HG03175 (cell line): ENCODE data around the gene FCN1.

ENCODE experiments used
- ATAC-seq: cut with Tn5 transposase; IDR thresholded peaks from one replicate; pipeline ENCODE4 v1.9.1; 2021; ENCODE audit warnings: mild to moderate bottlenecking, moderate library complexity; ENCODE audit not compliant: unreplicated experiment

The FCN1 gene

DNA sequence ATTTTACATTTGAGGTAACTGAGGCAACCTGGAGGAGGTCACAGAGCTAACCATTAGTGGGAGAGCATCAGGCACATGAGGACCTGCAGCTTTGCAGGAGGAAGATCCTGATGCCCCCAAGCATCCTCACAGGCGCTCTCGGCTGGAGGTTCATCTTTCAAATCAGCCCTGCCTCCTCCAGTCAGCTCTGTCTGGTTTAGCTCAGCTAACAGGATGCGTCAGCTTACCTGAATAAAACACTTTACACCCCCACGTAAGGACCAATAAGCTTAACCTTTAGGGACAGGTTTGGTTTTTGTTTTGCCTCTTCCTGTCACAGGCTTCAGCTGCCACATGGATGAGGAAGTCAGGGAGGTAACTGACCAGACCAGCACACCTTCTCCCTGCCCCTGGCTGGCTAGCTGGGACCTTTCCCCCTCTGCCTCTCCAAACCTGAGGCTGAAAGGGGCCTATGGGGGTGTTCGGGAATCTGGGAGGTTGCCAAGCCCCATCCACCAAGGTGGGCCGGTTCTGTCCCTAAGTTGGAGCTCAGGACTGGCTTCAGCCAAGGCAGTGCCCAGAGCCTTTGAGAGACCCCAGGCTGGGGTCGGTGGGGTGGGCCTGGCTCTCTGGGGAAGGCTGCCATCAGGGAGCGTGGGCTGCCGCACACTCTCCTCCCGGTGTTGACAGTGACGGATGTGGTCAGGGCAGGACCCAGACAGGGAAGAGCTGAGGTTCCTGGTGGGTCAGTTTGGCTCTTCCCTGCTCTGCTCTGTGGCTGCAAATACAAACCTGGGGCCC, 20.0 kb upstream of the FCN1 start:
- ATAC-seq: no peak

DNA sequence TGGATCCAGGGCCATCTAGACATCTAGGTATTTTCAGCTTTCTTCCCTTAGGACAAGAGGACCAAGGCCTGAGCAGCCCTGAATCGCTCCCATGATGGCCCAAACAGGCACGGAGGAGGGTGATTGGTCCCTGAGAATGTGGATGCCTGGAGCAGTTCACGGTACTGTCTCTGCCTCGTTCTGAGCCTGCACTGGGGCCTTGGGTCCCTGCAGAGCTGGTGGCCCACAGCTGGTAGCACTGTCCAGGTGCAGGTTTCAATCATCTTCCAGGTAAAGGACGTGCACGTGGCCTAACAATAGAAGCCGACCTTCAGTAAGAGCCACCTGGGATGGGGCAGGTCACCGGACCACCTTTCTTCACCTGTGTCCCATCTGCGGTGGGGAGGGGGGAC, 19.4 kb upstream of the FCN1 start:
- no peak for ATAC-seq

DNA sequence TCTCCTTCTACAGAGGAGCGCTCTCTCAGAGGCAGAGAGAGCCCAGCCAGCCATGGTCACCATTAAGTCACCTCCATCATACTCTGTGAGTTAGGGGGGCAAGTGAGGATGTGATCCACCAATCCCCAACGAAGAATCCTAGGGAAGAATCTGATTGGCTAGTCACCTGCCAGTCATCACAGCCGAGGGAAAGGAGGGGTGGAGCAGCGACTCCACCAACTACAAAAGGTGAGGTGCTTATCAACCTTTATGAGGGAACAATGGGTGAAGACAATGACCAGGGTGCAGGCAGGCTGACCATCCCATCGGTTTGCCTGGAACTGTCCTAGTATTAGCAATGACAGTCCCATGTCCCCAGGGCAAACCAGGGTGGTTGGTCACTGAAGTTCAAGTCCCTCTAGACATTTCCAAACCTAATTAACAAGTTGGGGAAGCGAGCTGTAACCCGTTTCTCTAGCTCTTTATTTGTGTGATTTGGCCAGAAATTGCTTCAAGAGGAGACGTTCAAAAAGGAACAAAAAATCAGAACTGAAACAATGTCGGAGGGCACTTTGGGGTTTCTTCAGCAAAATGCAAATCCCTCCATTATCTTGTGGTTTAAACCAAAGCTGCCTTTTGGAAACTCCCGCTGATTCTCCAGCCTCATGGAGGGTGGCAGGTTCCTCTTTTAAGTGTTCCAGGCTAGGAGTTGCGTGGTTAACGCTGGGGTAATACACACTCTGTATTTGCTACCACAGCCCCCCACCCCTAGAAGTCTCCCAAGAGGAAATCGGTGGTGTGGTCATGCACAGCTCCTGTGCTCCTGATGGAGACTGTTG, 18.8 kb upstream of the FCN1 start:
- no peak for ATAC-seq

DNA sequence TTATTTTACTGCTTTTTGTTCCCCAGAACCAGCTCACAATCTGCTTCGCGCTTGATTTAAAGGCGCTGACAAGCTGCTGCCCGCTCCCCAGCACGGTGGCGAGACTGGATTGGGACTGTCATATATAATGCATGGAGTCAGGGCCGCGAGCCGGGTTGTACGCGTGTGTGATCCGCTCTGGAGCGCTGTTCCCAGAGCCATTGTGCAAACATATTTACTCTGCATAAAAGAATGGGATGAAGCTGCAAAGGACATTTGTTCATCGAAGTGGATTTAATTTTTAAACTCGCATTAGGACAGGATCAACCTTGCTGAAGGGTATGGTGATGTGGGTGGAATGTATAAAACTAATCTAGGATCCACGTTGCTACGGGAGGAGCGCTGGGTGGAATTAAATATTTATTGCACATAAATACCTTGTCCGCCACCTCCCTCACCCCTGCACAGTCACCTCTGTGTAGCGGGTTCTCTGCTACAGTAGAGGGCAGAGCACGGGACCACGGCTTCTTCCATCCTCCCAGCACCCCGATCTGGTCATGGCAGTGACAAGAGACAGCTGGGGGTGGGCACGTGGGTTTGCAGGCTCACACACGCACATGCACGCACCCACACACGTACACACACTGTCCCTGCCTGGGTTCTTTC, 18.1 kb upstream of the FCN1 start:
- no peak for ATAC-seq

GRCh38 chr9:134935056-134935640, 17.4 kb upstream of the FCN1 start:
- no peak for ATAC-seq

DNA sequence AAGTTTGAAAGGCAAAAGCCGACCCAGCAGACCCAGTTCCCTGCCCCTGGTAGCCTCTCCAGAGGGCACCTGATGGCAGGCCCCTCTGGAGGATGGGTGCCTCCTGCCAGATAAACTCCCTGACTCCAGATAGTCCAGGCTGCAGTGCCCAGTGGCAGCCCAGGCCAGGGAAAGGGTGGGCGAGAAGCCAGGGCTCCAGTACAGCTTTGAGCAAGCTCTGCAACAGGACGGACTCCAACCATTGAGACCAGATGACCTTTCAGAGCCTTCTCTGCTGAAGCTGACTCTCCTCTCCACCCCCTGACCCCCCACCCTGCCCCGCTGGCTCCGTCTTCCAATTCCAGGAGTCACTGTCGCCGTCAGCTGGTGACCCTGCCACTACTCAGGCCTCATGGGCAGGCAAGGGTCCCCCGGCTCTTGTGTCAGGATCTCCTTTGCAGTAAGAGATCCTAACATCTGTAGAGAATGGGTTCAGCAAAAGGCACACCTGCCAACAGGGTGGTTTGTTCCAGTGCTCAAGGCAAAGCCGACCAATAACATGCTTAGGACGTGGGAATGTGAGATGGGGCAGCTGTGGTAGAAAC, 15.5 kb upstream of the FCN1 start:
- no peak for ATAC-seq

DNA sequence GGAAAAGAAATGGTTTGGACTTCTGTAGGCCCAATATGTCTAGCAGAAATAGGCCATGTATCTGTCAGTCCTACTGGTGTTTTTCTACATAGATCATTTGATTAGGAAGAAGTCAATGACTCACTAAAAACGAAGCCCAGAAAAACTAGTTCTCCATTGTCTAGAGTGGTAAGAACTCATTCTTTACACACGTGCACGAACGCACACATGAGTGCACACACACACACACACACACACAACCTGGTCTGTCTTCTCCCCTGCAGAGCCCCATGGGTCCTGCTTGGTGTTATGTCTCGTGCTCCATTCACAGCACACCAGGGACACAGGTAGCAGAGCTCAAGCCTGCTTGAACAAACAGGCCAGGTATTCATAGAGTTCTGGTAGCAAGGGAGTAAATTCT, 14.9 kb upstream of the FCN1 start:
- ATAC-seq: no peak

GRCh38 chr9:134932171-134932570, 14.5 kb upstream of the FCN1 start:
- ATAC-seq: no peak

DNA sequence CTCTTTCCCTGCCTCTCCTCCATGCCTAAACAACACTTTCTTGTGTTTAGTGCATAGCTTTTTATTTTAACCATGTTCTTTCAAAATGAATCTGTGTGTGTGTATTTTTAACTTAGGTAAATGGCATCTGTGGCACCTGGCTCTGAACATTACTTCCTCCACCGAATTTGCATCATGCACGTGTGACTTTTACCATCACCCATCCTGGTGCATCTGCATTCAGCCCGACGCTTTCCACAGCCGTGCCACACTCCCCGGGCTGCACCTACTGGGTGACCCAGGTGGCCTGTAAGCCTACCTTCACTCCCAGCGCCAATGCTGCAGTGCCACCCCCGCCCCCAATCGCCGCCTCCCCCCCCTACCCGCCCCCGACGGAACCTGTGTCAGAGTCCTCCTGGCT, 12.7 kb upstream of the FCN1 start:
- peak; percentile 64 for ATAC-seq

DNA sequence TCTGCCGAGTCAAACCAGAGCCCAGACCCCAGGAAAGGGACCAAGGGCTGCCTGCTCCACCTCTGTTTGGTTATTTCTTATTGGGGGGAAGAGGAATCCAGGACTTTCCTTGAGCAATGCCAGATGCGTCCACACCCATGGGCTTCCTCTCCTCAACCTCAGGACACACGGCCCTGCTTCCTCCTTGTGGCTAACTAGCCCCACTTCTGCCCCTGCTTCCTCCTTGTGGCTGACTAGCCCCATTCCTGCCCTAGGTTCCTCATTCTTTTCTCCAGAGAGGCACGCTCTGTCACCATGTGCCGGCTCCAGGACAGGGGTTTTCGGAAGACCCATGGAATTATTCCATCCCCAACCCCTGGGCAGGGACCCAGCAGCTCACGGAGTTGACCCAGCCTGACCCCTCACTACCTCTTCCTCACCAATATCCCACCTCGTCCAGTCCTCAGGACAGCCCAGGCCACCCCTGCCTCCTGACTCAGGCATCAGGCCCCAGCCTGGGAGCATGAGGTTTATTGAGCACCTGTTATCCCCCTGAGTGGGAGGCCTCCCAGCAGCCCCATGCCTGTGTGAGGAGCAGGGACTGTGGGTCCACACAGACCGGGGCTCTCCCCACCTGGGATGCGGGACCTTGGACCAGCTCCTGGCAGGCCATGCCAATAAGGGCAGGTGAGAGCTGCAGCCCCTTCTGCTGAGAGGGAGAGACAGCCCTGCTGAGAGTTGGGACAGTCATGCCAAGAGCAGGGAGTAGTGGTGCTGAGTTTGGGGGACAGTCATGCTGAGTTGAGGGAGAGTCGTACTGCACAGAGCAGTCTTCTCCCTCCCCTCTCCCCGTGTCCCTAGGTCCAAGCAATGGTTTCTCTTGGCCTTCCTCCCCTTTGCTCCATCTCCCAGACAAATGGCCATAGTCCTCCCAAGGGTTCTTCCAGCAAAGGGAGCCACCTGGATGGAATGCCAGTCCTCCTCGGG, 11.8 kb upstream of the FCN1 start:
- no peak for ATAC-seq

DNA sequence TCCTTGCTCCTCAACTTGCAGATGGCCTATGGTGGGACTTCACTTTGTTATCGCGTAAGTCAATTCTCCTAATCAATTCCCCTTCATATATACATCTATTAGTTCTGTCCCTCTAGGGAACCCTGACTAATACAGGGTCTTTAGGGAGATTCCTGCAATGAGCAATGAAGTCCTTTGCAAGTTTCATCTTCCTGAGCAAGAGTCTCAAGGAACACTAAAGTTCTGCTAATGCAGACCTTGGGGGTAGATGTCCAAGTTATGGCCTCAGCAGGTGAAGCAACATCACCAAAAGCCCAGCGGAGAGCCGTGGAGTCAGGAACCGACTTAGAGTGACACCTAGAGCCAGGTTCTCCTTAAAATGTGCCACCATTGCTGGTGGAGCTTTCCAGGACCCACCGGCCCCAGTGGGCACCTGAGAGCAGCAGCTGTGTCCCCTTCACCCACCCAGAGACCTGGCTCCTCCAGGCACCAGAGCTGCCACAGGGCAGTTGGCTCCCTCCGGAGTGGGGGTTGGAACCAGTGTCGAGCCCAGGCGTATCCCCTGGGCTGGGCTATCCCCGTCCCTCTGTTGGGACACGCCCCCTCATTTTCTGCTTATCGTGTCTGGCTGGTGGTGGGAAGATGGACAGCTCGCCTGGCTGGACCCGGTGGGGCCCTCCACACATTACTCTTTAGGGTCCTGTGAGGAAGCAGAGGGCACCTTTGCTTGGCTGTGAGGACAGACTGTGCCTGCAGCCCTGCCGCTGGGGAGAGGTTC, 10.9 kb upstream of the FCN1 start:
- ATAC-seq: no peak

GRCh38 chr9:134925011-134925511, 7.3 kb upstream of the FCN1 start:
- no peak for ATAC-seq

DNA sequence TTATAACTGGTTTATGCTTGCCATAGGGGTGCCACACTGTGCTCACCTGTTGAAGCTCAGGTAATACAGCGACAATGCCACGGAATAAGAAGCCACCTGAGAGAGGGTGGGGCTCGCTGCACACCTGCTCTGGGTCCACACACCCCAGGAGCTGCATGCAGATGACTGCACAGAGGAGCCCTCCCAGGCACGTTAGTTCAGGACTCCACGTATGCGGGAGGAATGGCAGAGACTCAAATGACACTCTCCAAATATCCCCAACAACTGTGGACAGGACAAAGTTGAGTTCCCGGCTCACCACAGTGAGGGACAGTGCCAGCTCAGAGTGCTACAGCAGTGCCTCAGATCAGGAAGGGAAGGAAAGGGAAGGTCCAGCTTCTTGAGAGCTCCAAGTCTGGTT, 5.8 kb upstream of the FCN1 start:
- no peak for ATAC-seq

DNA sequence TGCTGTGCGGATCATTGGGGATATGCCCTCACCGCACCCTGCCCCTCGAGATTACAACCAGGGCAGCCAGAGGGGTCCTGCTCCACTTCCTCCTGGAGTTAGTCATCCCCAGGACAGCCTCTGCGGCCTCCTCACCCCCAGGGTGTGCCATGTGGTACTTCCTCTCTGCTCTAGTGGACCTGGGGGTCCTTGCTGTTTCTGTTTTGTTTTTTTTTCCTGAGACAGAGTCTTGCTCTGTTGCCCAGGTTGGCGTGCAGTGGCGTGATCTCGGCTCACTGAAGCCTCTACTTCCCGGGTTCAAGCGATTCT, 5.2 kb upstream of the FCN1 start:
- no peak for ATAC-seq

DNA sequence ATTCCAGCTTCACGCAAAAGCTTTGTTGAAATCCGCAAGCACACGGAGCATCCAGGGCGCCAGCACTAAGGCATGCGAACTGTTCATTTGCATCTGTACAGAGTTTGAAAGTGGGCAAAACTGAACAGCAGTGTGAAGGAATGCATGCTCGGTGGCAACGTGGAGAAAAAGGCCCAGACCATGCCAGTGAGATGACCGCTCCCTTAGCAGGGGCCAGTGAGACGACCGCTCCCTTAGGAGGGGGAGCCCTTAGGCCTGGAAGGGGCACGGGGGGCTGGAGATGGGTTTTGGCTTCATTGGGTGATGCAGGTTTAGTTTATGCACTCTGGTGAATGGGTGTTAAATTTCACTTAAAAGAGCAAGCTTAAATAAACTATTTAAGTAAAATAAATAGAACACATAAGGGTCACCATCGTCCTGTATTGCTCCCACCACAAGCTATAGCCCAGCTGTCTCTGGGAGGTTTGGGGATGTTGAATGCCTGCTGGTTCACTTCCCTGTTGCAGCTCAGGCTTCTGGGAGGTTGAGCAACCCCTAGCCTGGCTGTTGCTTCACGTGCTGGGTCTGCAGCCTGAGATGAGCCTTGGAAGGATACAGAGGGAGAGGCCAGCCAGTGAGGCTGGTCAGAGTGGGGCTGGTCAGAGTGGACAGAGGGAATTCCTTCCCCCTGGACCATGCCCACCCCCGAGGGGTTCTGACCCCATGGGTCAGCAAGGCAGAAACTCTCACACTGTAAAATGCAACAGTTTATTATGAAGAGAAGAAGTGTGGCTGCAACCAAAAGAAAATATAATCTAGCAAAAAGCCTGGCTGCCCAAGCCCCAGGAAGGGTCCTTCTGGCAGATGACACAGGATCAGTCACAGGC, 4.6 kb upstream of the FCN1 start:
- no peak for ATAC-seq

GRCh38 chr9:134919303-134919702, 1.6 kb upstream of the FCN1 start:
- no peak for ATAC-seq

- ATAC-seq: no peak
These were observed 934 bp upstream of the FCN1 start for GRCh38 chr9:134918646-134919045.

GRCh38 chr9:134916161-134916665, 1.5 kb downstream of the FCN1 start:
- ATAC-seq: no peak
